SU-DHL-6 (cell line): ENCODE data around the gene OLFM2.

Experiments used
- EZH2phosphoT487 ChIP-seq: fragments of 200-600 bp; sonication (generic), shearing (Covaris generic); conservative IDR thresholded peaks from 2 replicates; pipeline ENCODE4 v1.6.1; 2018; ENCODE audit warnings: mild to moderate bottlenecking, antibody characterized with exemption, low read length, moderate library complexity, mixed read lengths
- TF ChIP-seq, protein P1 (sequence below): fragments of 200-600 bp; sonication (generic); IDR thresholded peaks from one replicate; pipeline ENCODE4 v1.5.1; 2017; ENCODE audit warnings: antibody characterized with exemption, mild to moderate bottlenecking, low read length, moderate library complexity; ENCODE audit not compliant: insufficient read depth, poor library complexity, severe bottlenecking

DNA sequence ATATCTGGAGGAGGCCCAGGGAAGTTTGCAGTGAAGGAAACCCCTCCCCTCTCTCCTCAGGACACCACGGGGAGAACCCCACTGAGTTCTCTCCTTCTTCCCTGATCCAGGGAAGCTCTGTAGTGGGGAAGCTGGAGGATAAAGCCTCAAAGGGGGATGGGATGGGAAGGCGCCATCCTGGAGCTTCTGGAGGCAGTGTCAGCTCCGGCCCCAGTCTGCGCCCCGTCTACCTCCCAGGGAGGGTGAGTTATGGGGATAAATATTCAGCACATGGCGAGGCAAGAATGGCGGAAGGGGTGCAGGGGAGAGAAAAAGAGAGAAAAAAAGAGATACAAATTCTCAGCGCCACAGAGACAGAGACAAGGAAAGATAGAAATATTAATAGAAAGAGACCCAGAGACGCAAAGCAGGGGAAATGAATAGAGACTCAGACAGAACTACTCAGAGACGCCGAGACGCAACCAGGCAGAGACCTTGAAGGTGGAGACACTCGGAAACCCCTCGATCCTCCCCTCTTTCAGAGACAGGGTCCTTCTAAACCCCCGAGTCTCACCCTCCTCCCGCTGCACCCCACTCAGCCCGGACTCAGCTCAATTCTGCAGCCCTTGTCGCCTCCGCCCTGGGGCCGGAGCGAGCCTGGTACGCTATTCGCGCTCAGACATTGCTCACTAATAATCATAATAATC lies 23.6 kb downstream of the OLFM2 start:
- no peak for TF ChIP-seq EZH2phosphoT487
- TF ChIP-seq, protein P1, sequence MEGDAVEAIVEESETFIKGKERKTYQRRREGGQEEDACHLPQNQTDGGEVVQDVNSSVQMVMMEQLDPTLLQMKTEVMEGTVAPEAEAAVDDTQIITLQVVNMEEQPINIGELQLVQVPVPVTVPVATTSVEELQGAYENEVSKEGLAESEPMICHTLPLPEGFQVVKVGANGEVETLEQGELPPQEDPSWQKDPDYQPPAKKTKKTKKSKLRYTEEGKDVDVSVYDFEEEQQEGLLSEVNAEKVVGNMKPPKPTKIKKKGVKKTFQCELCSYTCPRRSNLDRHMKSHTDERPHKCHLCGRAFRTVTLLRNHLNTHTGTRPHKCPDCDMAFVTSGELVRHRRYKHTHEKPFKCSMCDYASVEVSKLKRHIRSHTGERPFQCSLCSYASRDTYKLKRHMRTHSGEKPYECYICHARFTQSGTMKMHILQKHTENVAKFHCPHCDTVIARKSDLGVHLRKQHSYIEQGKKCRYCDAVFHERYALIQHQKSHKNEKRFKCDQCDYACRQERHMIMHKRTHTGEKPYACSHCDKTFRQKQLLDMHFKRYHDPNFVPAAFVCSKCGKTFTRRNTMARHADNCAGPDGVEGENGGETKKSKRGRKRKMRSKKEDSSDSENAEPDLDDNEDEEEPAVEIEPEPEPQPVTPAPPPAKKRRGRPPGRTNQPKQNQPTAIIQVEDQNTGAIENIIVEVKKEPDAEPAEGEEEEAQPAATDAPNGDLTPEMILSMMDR = no peak
